Measurements from ENCODE around the gene PCDHGB5.

Gene PCDHGB5

DNA sequence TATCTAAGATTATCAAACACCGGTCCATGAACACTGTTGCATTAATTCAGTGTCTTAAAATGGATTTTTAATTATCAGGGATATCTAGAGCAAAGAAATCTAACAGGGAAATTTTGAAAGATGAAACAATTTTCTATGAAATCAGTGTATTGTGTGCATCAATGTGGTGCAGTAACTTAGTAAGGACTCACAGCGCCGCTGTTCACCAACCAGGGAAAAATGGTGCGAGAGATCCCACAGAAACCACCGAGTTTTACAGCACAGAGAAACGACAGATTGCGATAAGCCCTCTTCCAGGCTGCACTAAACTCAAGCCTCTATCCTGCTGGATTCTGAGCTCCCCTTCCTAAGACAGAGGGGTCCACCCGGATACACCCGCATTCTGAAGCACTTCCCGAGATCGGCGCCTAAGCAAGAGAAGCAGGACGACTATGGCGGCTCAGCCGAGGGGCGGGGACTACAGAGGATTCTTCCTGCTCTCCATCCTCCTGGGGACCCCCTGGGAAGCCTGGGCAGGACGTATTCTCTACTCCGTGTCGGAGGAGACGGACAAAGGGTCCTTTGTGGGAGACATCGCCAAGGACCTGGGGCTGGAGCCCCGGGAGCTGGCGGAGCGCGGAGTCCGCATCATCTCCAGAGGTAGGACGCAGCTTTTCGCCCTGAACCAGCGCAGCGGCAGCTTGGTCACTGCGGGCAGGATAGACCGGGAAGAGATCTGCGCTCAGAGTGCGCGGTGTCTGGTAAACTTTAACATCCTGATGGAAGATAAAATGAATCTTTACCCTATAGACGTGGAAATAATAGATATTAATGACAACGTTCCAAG, 15.1 kb upstream of the PCDHGB5 start, which contains the start of gene PCDHGA7:
Gene PCDHGA7, plus strand, starts transcription at position 274 of the 826 bp plus-strand sequence. Its CDS starts 158 bp downstream, at position 432.
- H3K4me3 ChIP-seq (replicated peaks in 1 of 2; ENCODE audit: low read depth in 2 of 2, low read length in 2 of 2), result peak within 1 kb of the TSS; percentile 47 to 62
- DNase-seq (ENCODE audit: low read depth in 2 of 2), result peak; percentile 48 to 64
- TF ChIP-seq, protein P1, sequence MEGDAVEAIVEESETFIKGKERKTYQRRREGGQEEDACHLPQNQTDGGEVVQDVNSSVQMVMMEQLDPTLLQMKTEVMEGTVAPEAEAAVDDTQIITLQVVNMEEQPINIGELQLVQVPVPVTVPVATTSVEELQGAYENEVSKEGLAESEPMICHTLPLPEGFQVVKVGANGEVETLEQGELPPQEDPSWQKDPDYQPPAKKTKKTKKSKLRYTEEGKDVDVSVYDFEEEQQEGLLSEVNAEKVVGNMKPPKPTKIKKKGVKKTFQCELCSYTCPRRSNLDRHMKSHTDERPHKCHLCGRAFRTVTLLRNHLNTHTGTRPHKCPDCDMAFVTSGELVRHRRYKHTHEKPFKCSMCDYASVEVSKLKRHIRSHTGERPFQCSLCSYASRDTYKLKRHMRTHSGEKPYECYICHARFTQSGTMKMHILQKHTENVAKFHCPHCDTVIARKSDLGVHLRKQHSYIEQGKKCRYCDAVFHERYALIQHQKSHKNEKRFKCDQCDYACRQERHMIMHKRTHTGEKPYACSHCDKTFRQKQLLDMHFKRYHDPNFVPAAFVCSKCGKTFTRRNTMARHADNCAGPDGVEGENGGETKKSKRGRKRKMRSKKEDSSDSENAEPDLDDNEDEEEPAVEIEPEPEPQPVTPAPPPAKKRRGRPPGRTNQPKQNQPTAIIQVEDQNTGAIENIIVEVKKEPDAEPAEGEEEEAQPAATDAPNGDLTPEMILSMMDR (IDR thresholded peaks at IDR 0.05; ENCODE audit: low read depth, low read length), result peak; percentile 61

DNA sequence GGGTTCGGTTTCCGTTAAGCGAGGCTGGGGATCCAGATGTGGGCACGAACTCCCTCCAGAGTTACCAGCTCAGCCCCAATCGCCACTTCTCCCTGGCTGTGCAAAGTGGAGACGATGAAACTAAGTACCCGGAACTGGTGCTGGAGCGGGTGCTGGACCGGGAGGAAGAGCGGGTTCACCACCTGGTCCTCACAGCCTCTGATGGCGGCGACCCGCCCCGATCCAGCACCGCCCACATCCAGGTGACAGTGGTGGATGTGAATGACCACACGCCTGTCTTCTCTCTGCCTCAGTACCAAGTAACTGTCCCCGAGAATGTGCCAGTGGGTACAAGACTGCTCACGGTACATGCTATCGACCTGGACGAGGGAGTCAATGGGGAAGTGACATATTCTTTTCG, 14.4 kb upstream of the PCDHGB5 start:
- no peak for DNase-seq (ENCODE audit: low read depth in 2 of 2)
- peak overlapping the region; percentile 47 to 62 for H3K4me3 ChIP-seq (replicated peaks in 1 of 2; ENCODE audit: low read depth in 2 of 2, low read length in 2 of 2)
- TF ChIP-seq, protein P1 (IDR thresholded peaks at IDR 0.05; ENCODE audit: low read depth, low read length), result no peak

DNA sequence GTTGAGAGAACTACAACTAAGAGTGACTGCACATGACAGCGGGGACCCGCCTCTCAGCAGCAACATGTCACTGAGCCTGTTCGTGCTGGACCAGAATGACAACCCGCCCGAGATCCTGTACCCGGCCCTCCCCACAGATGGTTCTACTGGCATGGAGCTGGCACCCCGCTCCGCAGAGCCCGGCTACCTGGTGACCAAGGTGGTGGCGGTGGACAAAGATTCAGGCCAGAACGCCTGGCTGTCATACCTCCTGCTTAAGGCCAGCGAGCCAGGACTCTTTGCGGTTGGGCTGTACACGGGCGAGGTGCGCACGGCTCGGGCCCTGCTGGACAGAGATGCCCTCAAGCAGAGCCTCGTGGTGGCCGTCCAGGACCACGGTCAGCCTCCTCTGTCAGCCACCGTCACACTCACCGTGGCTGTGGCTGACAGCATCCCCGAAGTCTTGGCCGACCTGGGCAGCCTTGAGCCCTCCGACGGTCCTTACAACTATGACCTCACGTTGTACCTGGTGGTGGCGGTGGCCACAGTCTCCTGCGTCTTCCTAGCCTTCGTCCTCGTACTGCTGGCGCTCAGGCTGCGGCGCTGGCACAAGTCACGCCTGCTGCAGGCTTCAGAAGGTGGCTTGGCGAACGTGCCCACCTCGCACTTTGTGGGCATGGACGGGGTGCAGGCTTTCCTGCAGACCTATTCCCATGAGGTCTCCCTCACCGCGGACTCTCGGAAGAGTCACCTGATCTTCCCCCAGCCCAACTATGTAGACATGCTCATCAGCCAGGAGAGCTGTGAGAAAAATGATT, 13.1 kb upstream of the PCDHGB5 start:
- no peak overlapping the region for H3K4me3 ChIP-seq (replicated peaks in 1 of 2; ENCODE audit: low read depth in 2 of 2, low read length in 2 of 2)
- no peak for DNase-seq (ENCODE audit: low read depth in 2 of 2)
- TF ChIP-seq, protein P1 (IDR thresholded peaks at IDR 0.05; ENCODE audit: low read depth, low read length), result no peak

DNA sequence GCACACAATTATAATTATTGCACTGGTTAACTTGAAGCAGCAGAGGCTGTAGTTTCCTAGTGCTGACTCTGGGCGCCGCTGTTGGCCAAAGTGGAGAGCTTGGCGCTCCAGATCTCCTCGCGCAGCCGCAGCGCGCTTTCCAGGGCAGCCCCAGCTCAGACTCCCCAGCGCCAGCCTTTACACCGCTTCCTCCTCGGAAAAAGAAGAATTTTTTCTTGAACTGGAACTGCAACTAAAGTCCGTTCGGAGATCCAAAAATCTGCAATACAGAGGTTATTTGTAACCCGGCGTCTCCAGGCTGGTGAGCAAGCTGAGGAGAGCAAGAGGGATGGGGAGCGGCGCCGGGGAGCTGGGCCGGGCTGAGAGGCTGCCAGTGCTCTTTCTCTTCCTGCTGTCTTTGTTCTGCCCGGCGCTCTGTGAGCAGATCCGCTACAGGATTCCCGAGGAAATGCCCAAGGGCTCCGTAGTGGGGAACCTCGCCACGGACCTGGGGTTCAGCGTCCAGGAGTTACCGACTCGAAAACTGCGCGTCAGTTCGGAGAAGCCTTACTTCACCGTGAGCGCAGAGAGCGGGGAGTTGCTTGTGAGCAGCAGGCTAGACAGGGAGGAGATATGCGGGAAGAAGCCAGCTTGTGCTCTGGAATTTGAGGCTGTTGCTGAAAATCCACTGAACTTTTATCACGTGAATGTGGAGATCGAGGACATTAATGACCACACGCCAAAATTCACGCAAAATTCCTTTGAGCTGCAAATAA, 10.0 kb upstream of the PCDHGB5 start, which contains the start of gene PCDHGB4:
Gene PCDHGB4, plus strand, starts transcription at position 142 of the 755 bp plus-strand sequence. Its CDS starts 187 bp downstream, at position 329.
- DNase-seq (ENCODE audit: low read depth in 2 of 2), result peak; percentile 52 to 69
- TF ChIP-seq, protein P1 (IDR thresholded peaks at IDR 0.05; ENCODE audit: low read depth, low read length), result peak; percentile 62
- peak within 1 kb of the TSS; percentile 16 to 42 for H3K4me3 ChIP-seq (replicated peaks in 1 of 2; ENCODE audit: low read depth in 2 of 2, low read length in 2 of 2)

DNA sequence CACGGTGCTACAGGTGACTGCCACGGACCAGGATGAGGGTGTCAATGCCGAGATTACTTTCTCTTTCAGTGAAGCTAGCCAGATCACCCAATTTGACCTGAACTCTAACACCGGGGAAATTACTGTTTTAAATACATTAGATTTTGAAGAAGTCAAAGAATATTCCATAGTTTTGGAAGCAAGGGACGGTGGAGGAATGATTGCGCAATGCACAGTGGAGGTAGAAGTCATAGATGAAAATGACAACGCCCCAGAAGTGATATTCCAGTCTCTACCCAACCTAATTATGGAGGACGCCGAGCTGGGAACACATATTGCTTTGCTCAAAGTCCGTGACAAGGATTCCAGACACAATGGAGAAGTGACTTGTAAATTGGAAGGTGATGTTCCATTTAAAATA, 9.1 kb upstream of the PCDHGB5 start:
- TF ChIP-seq, protein P1 (IDR thresholded peaks at IDR 0.05; ENCODE audit: low read depth, low read length), result no peak
- no peak overlapping the region for H3K4me3 ChIP-seq (replicated peaks in 1 of 2; ENCODE audit: low read depth in 2 of 2, low read length in 2 of 2)
- no peak for DNase-seq (ENCODE audit: low read depth in 2 of 2)
